ENCODE data around the gene CIBAR2.

The CIBAR2 gene

GRCh38 chr16:85084841-85085510 lies 27.3 kb downstream of the CIBAR2 start:
- in situ Hi-C loops (cut with HindIII; ENCODE audit: low sequenced_read_pairs): no loop called here

DNA sequence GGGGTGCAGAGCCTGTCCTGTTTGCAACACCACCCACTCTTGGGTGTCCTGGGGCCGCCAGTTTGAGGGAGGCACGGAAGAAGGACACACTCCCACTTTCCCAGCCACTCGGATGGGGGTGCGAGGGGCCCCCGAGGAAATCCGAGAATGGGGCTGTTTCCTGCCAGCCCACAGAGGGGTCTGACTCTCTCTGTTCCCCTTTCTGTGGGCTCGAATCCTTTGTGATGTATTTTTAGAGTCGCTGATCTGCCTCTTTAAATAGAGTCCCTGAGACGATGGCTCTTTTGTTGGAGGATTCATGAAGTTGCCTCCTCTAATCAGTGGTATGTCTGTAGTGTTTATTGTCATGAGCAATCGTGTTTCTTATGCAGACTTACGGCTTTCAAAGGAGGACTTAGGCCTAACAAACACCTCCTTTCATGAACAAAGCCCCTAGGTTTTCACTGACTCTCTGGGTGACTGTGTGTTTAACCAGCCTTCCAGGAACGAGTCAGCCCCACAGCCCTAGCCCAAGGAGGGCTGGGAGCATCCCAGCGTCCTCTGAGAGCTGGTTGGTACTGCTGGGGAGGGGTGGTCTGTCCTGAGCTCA lies 29.1 kb downstream of the CIBAR2 start:
- in situ Hi-C loops (cut with HindIII; ENCODE audit: low sequenced_read_pairs): no loop called here

- in situ Hi-C loops (cut with HindIII; ENCODE audit: low sequenced_read_pairs): no loop called here
Measured at GRCh38 chr16:85082173-85083050, 29.9 kb downstream of the CIBAR2 start.

GRCh38 chr16:85081765-85082164 lies 30.5 kb downstream of the CIBAR2 start:
- in situ Hi-C loops (cut with HindIII; ENCODE audit: low sequenced_read_pairs): no loop called here

- in situ Hi-C loops (cut with HindIII; ENCODE audit: low sequenced_read_pairs): no loop called here
Measured at GRCh38 chr16:85081038-85081437, 31.2 kb downstream of the CIBAR2 start.

DNA sequence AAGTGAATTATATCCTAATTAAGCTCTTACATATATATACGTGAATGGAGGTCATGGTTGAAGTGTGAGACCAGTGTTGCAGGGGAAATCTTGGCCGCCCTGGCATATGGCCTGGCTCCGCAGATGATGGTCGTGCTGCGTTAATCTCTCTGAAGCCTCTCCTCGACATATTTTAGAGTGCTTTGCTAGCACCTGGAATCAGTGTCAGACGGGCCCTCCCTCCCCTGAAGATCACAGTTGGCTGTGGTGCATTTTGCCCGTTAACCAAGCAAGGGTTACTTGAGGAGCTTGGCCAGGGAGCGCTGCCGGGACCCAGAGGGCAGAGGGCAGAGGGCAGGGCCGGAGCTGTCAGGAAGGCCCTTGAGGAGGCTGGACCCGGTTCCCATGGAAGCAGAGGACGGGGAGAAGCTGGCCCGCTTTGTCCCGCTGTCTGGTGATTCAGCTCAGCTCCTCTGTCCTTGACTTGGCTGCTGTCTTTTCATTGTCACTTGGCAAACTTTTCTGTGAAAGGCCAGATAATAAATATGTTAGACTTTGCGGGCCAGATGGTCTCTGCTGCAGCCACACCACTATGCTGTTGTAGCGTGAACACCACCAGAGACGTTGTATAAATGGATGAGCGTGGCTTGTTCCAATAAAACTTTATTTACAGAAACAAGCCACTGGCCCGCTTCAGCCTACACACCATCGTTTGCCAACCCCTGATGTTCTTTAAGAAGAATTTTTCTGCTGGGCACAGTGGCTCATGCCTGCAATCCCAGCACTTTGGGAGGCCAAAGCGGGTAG lies 32.3 kb downstream of the CIBAR2 start:
- in situ Hi-C loops (cut with HindIII; ENCODE audit: low sequenced_read_pairs): no loop called here

DNA sequence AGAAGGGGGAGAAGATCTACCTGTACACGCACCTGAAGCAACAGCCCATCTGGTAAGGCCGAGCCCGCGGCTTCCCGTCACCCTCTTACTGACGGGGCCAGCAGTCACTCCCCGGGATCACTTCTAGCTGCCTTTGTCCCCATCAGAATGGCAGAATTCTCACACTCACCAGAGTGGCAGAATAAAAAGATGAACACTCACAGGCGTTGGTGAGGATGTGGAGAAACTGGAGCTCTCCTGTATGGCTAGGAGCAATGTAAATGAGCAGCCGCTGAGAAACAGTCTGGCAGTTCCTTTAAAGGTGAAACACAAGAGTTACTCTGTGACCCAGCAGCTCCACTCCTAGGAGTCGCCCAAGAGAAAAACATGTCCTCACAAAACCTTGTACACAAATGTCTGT lies 33.3 kb downstream of the CIBAR2 start:
- in situ Hi-C loops (cut with HindIII; ENCODE audit: low sequenced_read_pairs): no loop called here

GRCh38 chr16:85078226-85078625 lies 34.0 kb downstream of the CIBAR2 start:
- in situ Hi-C loops (cut with HindIII; ENCODE audit: low sequenced_read_pairs): no loop called here

DNA sequence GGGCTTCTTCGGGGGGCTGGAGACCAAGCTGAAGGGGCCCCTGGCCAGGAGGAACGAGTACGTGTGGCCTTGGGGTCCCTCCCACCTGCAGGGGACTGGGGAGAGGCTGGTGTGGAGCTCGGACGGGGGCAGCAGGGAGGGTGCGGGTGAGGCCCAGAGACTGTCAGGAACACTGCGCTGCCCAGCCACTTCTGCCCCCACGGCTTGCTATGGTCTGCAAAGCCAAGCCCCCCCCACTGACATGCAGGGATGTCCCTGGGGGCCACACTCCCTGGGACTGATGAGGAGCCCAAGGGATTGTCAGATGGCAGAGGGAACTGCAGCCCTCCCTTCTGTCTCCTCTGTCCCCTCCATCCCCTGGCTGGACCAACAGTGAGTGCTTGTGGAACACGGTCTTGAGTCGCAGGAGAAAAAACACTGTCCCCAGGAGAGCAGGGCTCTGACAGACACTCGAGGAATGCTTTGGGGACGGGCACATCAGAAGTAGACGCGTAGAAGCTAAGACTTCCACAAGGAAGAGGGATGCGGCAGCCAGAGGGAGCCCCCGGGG lies 34.6 kb downstream of the CIBAR2 start:
- in situ Hi-C loops (cut with HindIII; ENCODE audit: low sequenced_read_pairs): no loop called here

DNA sequence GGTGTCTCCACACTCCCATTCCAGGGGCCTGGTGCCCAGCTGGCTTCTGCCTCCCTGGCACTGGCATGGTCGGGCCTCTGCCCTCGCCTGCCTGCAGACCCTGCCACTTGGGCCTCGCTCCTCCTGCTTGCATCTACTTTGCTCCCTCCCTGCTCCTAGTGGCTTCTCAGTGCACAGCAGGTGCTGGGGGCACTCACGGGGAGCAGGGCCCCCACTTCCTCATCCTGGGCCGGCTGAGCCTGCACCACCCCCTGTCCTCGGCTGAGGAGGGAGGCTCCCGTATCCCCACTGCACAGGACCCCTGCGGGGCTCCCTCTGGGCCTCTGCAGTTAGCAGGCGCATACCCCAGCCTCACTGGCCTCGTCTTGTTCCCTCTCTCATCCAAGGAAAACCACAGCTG lies 35.2 kb downstream of the CIBAR2 start:
- in situ Hi-C loops (cut with HindIII; ENCODE audit: low sequenced_read_pairs): no loop called here

DNA sequence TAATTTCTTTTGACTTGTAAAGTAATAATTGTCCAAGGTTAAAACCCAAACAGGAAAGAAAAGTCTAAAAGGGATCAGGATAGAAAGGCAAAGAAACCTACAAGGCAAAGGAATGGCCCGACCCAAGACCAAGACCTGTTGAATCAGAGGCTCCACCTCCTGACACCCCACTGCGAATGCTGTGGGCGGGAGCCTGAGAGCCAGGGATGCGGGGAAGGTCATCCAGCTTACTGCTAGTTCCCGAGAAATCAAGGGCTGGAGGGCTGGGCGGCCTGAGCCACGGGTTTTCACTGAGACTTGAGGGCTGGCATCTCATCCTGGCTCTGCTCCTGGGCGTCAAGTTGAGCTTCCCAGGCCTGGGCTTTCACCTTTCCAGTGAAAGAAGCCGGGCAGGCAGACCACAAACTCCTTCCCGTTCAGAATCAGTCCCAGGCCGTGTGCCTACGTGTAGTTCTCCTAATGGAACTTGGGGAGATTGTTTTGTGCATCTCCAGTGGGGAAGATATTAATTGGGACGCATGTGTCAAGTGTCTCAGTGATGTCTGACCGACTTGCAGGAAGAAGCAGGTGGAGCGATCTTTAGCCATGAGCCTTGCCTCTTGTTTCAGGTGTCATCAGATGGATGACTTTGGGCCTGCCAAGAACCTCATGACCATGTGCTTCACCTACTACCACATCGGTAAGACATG lies 36.9 kb downstream of the CIBAR2 start:
- in situ Hi-C loops (cut with HindIII; ENCODE audit: low sequenced_read_pairs): no loop called here

DNA sequence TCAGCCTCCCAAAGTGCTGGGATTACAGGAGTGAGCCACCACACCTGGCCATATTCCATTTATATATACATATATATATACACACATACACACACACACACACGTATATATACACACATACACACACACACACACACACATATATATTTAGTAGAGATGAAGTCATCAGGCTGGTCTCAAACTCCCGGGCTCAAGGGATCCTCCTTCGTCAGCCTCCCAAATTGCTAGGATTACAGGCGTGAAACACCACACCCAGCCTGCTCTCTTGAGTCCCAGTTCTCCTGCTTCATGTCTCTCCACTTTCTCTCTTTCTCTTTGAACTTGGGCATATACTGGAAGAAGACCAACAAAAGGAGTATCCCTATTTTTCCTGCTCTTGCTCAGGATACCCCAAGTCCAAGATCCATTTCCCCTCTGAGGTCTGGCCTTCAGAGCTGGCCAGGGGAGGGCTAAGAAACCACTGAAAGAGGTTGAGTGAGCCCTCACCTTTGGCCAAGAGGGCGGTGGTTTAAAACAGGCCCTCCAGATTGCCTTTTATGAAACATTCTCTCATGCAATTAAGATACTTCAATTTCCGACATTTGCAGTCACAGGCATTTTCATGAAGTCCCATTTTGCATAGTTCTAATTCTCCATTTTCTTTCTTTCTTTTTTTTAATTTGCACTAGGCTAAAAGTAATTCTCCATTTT lies 37.9 kb downstream of the CIBAR2 start:
- in situ Hi-C loops (cut with HindIII; ENCODE audit: low sequenced_read_pairs): no loop called here

GRCh38 chr16:85072947-85073346 lies 39.3 kb downstream of the CIBAR2 start:
- in situ Hi-C loops (cut with HindIII; ENCODE audit: low sequenced_read_pairs): no loop called here

- in situ Hi-C loops (cut with HindIII; ENCODE audit: low sequenced_read_pairs): no loop called here
Measured at GRCh38 chr16:85072076-85072860, 40.0 kb downstream of the CIBAR2 start.

- in situ Hi-C loops (cut with HindIII; ENCODE audit: low sequenced_read_pairs): no loop called here
Measured at GRCh38 chr16:85069171-85069570, 43.1 kb downstream of the CIBAR2 start.

DNA sequence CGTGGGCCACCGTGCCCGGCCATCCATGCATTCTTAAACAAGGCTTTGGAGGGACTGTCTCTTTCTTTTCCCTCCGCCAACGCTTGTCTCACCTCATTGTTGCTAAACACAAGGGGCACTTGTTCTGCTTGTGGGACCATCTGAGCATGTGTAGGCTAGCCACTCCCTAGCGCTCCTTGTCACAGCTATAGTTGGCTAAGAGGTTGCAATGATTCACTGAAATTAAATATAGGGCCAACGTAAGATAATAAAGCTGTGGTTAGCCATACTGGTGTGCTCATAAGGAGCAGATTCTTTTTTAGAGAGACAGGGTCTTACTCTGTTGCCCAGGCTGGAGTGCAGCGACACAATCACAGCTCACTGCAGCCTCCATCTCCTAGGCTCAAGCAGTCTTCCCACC lies 43.5 kb downstream of the CIBAR2 start:
- in situ Hi-C loops (cut with HindIII; ENCODE audit: low sequenced_read_pairs): no loop called here

DNA sequence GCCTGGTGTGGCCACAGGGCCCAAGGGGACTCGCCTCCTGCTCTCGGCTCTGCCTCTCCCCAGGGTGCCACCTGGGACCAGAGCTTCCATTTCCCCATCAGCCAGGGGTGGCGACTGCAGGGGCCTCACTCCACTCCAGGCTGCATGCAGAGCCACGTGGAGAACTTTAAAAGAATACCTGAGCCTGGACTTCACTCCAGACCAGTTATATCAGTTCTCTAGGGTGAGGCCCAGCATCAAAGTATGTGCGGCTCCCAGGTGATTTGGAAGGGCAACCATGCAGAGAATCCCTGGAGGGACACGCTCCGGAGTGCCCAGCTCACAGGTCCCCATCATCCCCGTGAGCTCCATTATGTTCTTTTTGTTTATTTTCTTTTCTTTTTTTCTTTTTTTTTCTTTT lies 44.8 kb downstream of the CIBAR2 start:
- in situ Hi-C loops (cut with HindIII; ENCODE audit: low sequenced_read_pairs): no loop called here

GRCh38 chr16:85067024-85067423 lies 45.2 kb downstream of the CIBAR2 start:
- in situ Hi-C loops (cut with HindIII; ENCODE audit: low sequenced_read_pairs): no loop called here

DNA sequence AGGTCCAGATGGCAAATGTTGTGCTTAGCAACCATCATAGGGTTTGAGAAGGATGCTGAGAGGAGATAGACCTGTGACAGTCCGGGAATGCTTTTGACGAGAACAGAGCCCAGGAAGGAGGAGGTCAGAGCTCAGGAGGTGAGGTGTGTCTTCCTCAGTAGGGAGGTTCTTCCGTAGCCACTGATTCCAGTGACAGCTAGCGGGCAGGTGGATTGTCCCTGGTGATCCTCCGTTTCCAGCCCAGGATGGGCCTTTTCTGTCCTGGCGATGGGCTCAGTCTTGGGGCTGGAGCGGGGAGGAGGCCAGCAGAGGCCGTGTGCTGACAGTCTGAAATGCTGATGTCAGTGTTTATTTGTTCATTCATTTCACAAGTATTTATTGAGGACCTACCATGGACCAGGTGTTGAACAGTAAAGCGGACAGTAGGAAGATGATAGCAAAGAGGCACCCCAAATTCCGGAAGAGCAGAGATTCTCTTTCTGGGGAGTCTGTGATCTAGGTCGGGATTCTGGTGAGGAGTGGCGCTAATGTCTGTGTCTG lies 45.9 kb downstream of the CIBAR2 start:
- in situ Hi-C loops (cut with HindIII; ENCODE audit: low sequenced_read_pairs): no loop called here
